COR-L47 (cell line): ENCODE results near the gene POLR1C.
"Not testable (repeated sequence)": the region's sequence is repeated elsewhere in the genome, so short reads cannot be mapped to it uniquely, and the experiment has no call there.

Source experiments
- DNase-seq: peaks from one replicate; lab custom pipeline; 2025; lab: John Stamatoyannopoulos, UW

The POLR1C gene

GRCh38 chr6:43509984-43510826 is 6.7 kb upstream of the POLR1C start, which contains the start of gene LRRC73:
LRRC73 (minus strand) TSS chr6:43510346; CDS start chr6:43509785, 561 bp downstream.
- peak; percentile 82 for DNase-seq

- DNase-seq = no peak
Measured at GRCh38 chr6:43510827-43511163, 6.1 kb upstream of the POLR1C start.

- no peak for DNase-seq
Measured at GRCh38 chr6:43511824-43512415, 5.0 kb upstream of the POLR1C start.

GRCh38 chr6:43515808-43516207 is 1.1 kb upstream of the POLR1C start:
- no peak for DNase-seq

GRCh38 chr6:43516367-43516696 is 557 bp upstream of the POLR1C start:
- no peak for DNase-seq

- no peak for DNase-seq
Measured at GRCh38 chr6:43517505-43518357, 842 bp downstream of the POLR1C start.

GRCh38 chr6:43520097-43520496 is 3.2 kb downstream of the POLR1C start:
- DNase-seq = no peak

GRCh38 chr6:43521836-43522235 is 4.9 kb downstream of the POLR1C start:
- DNase-seq = no peak

- DNase-seq = no peak
Measured at GRCh38 chr6:43522547-43523261, 5.8 kb downstream of the POLR1C start.

GRCh38 chr6:43523284-43523683 is 6.4 kb downstream of the POLR1C start:
- no peak for DNase-seq

GRCh38 chr6:43524483-43524961 is 7.6 kb downstream of the POLR1C start:
- no peak for DNase-seq

GRCh38 chr6:43532201-43532600 is 15.3 kb downstream of the POLR1C start:
- DNase-seq = no peak

- DNase-seq = not testable (repeated sequence)
Measured at GRCh38 chr6:43538986-43539385, 22.1 kb downstream of the POLR1C start.

- DNase-seq = not testable (repeated sequence)
Measured at GRCh38 chr6:43539409-43539808, 22.5 kb downstream of the POLR1C start.

- DNase-seq = no peak
Measured at GRCh38 chr6:43540507-43540906, 23.6 kb downstream of the POLR1C start.

GRCh38 chr6:43541774-43542471 is 25.0 kb downstream of the POLR1C start:
- DNase-seq = no peak

GRCh38 chr6:43544461-43544860 is 27.6 kb downstream of the POLR1C start:
- no peak for DNase-seq

- DNase-seq = no peak
Measured at GRCh38 chr6:43547222-43547621, 30.3 kb downstream of the POLR1C start.

GRCh38 chr6:43557620-43558019 is 40.7 kb downstream of the POLR1C start:
- not testable (repeated sequence) for DNase-seq

GRCh38 chr6:43559328-43559727 is 42.4 kb downstream of the POLR1C start:
- no peak for DNase-seq

- DNase-seq = no peak
Measured at GRCh38 chr6:43570876-43571441, 54.1 kb downstream of the POLR1C start.
